Measurements from ENCODE around the gene CTAGE15.
"Not testable (repeated sequence)": the region's sequence is repeated elsewhere in the genome, so short reads cannot be mapped to it uniquely, and the experiment has no call there.

CTAGE15 gene

GRCh38 chr7:143588183-143588582 is 16.6 kb downstream of the CTAGE15 start:
- not testable (repeated sequence) for H3K36me3 ChIP-seq (ENCODE audit: control insufficient read depth in 5 of 5, insufficient read depth in 5 of 5, low read length in 5 of 5); H3K27ac ChIP-seq (ENCODE audit: low read depth, low read length); H3K4me3 ChIP-seq (ENCODE audit: low read depth in 1 of 5, low read length in 5 of 5); H3K9me3 ChIP-seq (ENCODE audit: control insufficient read depth in 5 of 5, low read length in 5 of 5); H3K9ac ChIP-seq (ENCODE audit: low read length in 5 of 5); H3K27me3 ChIP-seq (ENCODE audit: control insufficient read depth in 5 of 5, insufficient read depth in 4 of 5, low read length in 5 of 5); H3K4me1 ChIP-seq (ENCODE audit: control insufficient read depth in 5 of 5, insufficient read depth in 5 of 5, low read length in 5 of 5)

- not testable (repeated sequence) for H3K4me3 ChIP-seq (ENCODE audit: low read depth in 1 of 5, low read length in 5 of 5); H3K4me1 ChIP-seq (ENCODE audit: control insufficient read depth in 5 of 5, insufficient read depth in 5 of 5, low read length in 5 of 5); H3K27me3 ChIP-seq (ENCODE audit: control insufficient read depth in 5 of 5, insufficient read depth in 4 of 5, low read length in 5 of 5); H3K9ac ChIP-seq (ENCODE audit: low read length in 5 of 5); H3K36me3 ChIP-seq (ENCODE audit: control insufficient read depth in 5 of 5, insufficient read depth in 5 of 5, low read length in 5 of 5); H3K9me3 ChIP-seq (ENCODE audit: control insufficient read depth in 5 of 5, low read length in 5 of 5); H3K27ac ChIP-seq (ENCODE audit: low read depth, low read length)
Measured at GRCh38 chr7:143589897-143590296, 18.3 kb downstream of the CTAGE15 start.

- not testable (repeated sequence) for H3K4me3 ChIP-seq (ENCODE audit: low read depth in 1 of 5, low read length in 5 of 5); H3K36me3 ChIP-seq (ENCODE audit: control insufficient read depth in 5 of 5, insufficient read depth in 5 of 5, low read length in 5 of 5); H3K27me3 ChIP-seq (ENCODE audit: control insufficient read depth in 5 of 5, insufficient read depth in 4 of 5, low read length in 5 of 5); H3K9ac ChIP-seq (ENCODE audit: low read length in 5 of 5); H3K9me3 ChIP-seq (ENCODE audit: control insufficient read depth in 5 of 5, low read length in 5 of 5); H3K27ac ChIP-seq (ENCODE audit: low read depth, low read length); H3K4me1 ChIP-seq (ENCODE audit: control insufficient read depth in 5 of 5, insufficient read depth in 5 of 5, low read length in 5 of 5)
Measured at GRCh38 chr7:143598086-143598485, 26.5 kb downstream of the CTAGE15 start.

GRCh38 chr7:143603549-143603948 is 31.9 kb downstream of the CTAGE15 start:
- H3K9me3 ChIP-seq (ENCODE audit: control insufficient read depth in 5 of 5, low read length in 5 of 5); H3K9ac ChIP-seq (ENCODE audit: low read length in 5 of 5); H3K4me3 ChIP-seq (ENCODE audit: low read depth in 1 of 5, low read length in 5 of 5); H3K36me3 ChIP-seq (ENCODE audit: control insufficient read depth in 5 of 5, insufficient read depth in 5 of 5, low read length in 5 of 5); H3K27me3 ChIP-seq (ENCODE audit: control insufficient read depth in 5 of 5, insufficient read depth in 4 of 5, low read length in 5 of 5); H3K4me1 ChIP-seq (ENCODE audit: control insufficient read depth in 5 of 5, insufficient read depth in 5 of 5, low read length in 5 of 5); H3K27ac ChIP-seq (ENCODE audit: low read depth, low read length): not testable (repeated sequence)

- not testable (repeated sequence) for H3K36me3 ChIP-seq (ENCODE audit: control insufficient read depth in 5 of 5, insufficient read depth in 5 of 5, low read length in 5 of 5); H3K27me3 ChIP-seq (ENCODE audit: control insufficient read depth in 5 of 5, insufficient read depth in 4 of 5, low read length in 5 of 5); H3K27ac ChIP-seq (ENCODE audit: low read depth, low read length); H3K9me3 ChIP-seq (ENCODE audit: control insufficient read depth in 5 of 5, low read length in 5 of 5); H3K4me1 ChIP-seq (ENCODE audit: control insufficient read depth in 5 of 5, insufficient read depth in 5 of 5, low read length in 5 of 5); H3K9ac ChIP-seq (ENCODE audit: low read length in 5 of 5); H3K4me3 ChIP-seq (ENCODE audit: low read depth in 1 of 5, low read length in 5 of 5)
Measured at GRCh38 chr7:143606088-143606487, 34.5 kb downstream of the CTAGE15 start.

- H3K27ac ChIP-seq (ENCODE audit: low read depth, low read length); H3K4me3 ChIP-seq (ENCODE audit: low read depth in 1 of 5, low read length in 5 of 5); H3K36me3 ChIP-seq (ENCODE audit: control insufficient read depth in 5 of 5, insufficient read depth in 5 of 5, low read length in 5 of 5); H3K4me1 ChIP-seq (ENCODE audit: control insufficient read depth in 5 of 5, insufficient read depth in 5 of 5, low read length in 5 of 5); H3K9me3 ChIP-seq (ENCODE audit: control insufficient read depth in 5 of 5, low read length in 5 of 5); H3K9ac ChIP-seq (ENCODE audit: low read length in 5 of 5); H3K27me3 ChIP-seq (ENCODE audit: control insufficient read depth in 5 of 5, insufficient read depth in 4 of 5, low read length in 5 of 5): not testable (repeated sequence)
Measured at GRCh38 chr7:143615545-143615944, 43.9 kb downstream of the CTAGE15 start.

GRCh38 chr7:143617204-143617603 is 45.6 kb downstream of the CTAGE15 start:
- H3K9ac ChIP-seq (ENCODE audit: low read length in 5 of 5); H3K9me3 ChIP-seq (ENCODE audit: control insufficient read depth in 5 of 5, low read length in 5 of 5); H3K4me1 ChIP-seq (ENCODE audit: control insufficient read depth in 5 of 5, insufficient read depth in 5 of 5, low read length in 5 of 5); H3K4me3 ChIP-seq (ENCODE audit: low read depth in 1 of 5, low read length in 5 of 5); H3K27me3 ChIP-seq (ENCODE audit: control insufficient read depth in 5 of 5, insufficient read depth in 4 of 5, low read length in 5 of 5); H3K36me3 ChIP-seq (ENCODE audit: control insufficient read depth in 5 of 5, insufficient read depth in 5 of 5, low read length in 5 of 5); H3K27ac ChIP-seq (ENCODE audit: low read depth, low read length): not testable (repeated sequence)

GRCh38 chr7:143620058-143620457 is 48.5 kb downstream of the CTAGE15 start:
- not testable (repeated sequence) for H3K4me1 ChIP-seq (ENCODE audit: control insufficient read depth in 5 of 5, insufficient read depth in 5 of 5, low read length in 5 of 5); H3K27me3 ChIP-seq (ENCODE audit: control insufficient read depth in 5 of 5, insufficient read depth in 4 of 5, low read length in 5 of 5); H3K9ac ChIP-seq (ENCODE audit: low read length in 5 of 5); H3K36me3 ChIP-seq (ENCODE audit: control insufficient read depth in 5 of 5, insufficient read depth in 5 of 5, low read length in 5 of 5); H3K4me3 ChIP-seq (ENCODE audit: low read depth in 1 of 5, low read length in 5 of 5); H3K27ac ChIP-seq (ENCODE audit: low read depth, low read length); H3K9me3 ChIP-seq (ENCODE audit: control insufficient read depth in 5 of 5, low read length in 5 of 5)

- peak within 1 kb of the TSS in 1 of 5 donors; percentile 38 for H3K4me3 ChIP-seq (ENCODE audit: low read depth in 1 of 5, low read length in 5 of 5)
- not testable (repeated sequence) for H3K36me3 ChIP-seq (ENCODE audit: control insufficient read depth in 5 of 5, insufficient read depth in 5 of 5, low read length in 5 of 5); H3K9ac ChIP-seq (ENCODE audit: low read length in 5 of 5); H3K27ac ChIP-seq (ENCODE audit: low read depth, low read length); H3K27me3 ChIP-seq (ENCODE audit: control insufficient read depth in 5 of 5, insufficient read depth in 4 of 5, low read length in 5 of 5); H3K4me1 ChIP-seq (ENCODE audit: control insufficient read depth in 5 of 5, insufficient read depth in 5 of 5, low read length in 5 of 5); H3K9me3 ChIP-seq (ENCODE audit: control insufficient read depth in 5 of 5, low read length in 5 of 5)
Measured at GRCh38 chr7:143620646-143621045, 49.0 kb downstream of the CTAGE15 start, which contains the start of gene TCAF2. TSS of gene TCAF2 (plus strand) at chr7:143620974.

GRCh38 chr7:143621175-143621574 is 49.6 kb downstream of the CTAGE15 start:
- H3K27ac ChIP-seq (ENCODE audit: low read depth, low read length); H3K9ac ChIP-seq (ENCODE audit: low read length in 5 of 5); H3K4me1 ChIP-seq (ENCODE audit: control insufficient read depth in 5 of 5, insufficient read depth in 5 of 5, low read length in 5 of 5); H3K9me3 ChIP-seq (ENCODE audit: control insufficient read depth in 5 of 5, low read length in 5 of 5); H3K36me3 ChIP-seq (ENCODE audit: control insufficient read depth in 5 of 5, insufficient read depth in 5 of 5, low read length in 5 of 5); H3K27me3 ChIP-seq (ENCODE audit: control insufficient read depth in 5 of 5, insufficient read depth in 4 of 5, low read length in 5 of 5); H3K4me3 ChIP-seq (ENCODE audit: low read depth in 1 of 5, low read length in 5 of 5): not testable (repeated sequence)

- not testable (repeated sequence) for H3K4me3 ChIP-seq (ENCODE audit: low read depth in 1 of 5, low read length in 5 of 5); H3K9ac ChIP-seq (ENCODE audit: low read length in 5 of 5); H3K4me1 ChIP-seq (ENCODE audit: control insufficient read depth in 5 of 5, insufficient read depth in 5 of 5, low read length in 5 of 5); H3K9me3 ChIP-seq (ENCODE audit: control insufficient read depth in 5 of 5, low read length in 5 of 5); H3K27ac ChIP-seq (ENCODE audit: low read depth, low read length); H3K27me3 ChIP-seq (ENCODE audit: control insufficient read depth in 5 of 5, insufficient read depth in 4 of 5, low read length in 5 of 5); H3K36me3 ChIP-seq (ENCODE audit: control insufficient read depth in 5 of 5, insufficient read depth in 5 of 5, low read length in 5 of 5)
Measured at GRCh38 chr7:143622130-143622529, 50.5 kb downstream of the CTAGE15 start.
